ENCODE measurements around the gene RPTOR. TPM values are rescaled to one million over a fixed set of nuclear protein-coding genes. Genes with fewer than 3 reads are reported as not detected.
A peak's percentile ranks its signal among the peaks of the same experiment; 100 is the strongest.
"Not testable (repeated sequence)": the region's sequence is repeated elsewhere in the genome, so short reads cannot be mapped to it uniquely, and the experiment has no call there.

The RPTOR gene
- total RNA-seq, 2 experiments from 2014 or later: 32.4 to 35.4 TPM

DNA sequence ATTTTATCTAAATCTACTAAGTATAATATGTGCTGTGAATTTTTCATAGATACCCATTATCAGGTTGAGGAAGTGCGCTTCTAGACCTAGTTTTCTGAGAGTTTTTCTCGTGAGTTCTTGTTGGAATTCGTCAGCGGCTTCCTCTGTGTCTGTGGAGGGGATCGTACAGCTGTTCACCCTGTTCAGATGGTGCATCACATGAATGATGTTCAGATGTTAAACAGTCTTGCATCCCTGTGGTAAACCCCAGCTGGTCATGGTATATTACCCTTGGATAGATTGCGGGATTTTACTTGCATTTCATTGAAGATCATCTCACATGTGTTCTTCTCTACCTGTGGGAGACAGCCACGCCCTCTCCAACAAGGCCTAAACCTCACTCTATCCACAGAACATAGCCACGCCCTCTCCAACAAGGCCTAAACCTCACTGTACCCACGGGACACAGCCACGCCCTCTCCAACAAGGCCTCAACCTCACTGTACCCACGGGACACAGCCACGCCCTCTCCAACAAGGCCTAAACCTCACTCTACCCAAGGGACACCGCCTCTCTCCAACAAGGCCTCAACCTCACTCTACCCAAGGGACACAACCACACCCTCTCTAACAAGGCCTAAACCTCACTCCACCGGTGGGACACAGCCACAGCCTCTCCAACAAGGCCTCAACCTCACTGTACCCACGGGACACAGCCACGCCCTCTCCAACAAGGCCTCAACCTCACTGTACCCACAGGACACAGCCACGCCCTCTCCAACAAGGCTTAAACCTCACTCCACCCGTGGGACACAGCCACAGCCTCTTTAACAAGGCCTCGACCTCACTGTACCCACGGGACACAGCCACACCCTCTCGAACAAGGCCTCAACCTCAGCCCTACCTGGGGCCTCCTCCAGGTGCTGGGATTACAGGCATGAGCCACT lies 266.8 kb downstream of the RPTOR start:
- intact Hi-C loops (cut with micrococcal nuclease): loop anchor here (1.0 kb wide), 1 partner anchor 22 kb away; no protein-coding TSS in a partner anchor
- peaks cover 17% of the 10 kb centered on the region for H3K9me3 Mint-ChIP-seq
- peaks cover 41% of the 10 kb centered on the region for H3K4me1 Mint-ChIP-seq (ENCODE audit: low read depth)
- peak; percentile 3 for DNase-seq
- H3K27ac Mint-ChIP-seq: peak overlapping the region; percentile 96
- CTCF ChIA-PET: interaction anchor here (0.6 to 2.3 kb wide), 6 partner anchors 19 to 233 kb away, joined by 3 to 7 read pairs (median 4); no protein-coding TSS in a partner anchor
- H3K27me3 Mint-ChIP-seq (ENCODE audit: low read depth): no peaks in the 10 kb centered on the region
- peak overlapping the region; percentile 2 for H3K4me3 Mint-ChIP-seq
- H3K36me3 Mint-ChIP-seq (ENCODE audit: low read depth): peaks cover 27% of the 10 kb centered on the region

DNA sequence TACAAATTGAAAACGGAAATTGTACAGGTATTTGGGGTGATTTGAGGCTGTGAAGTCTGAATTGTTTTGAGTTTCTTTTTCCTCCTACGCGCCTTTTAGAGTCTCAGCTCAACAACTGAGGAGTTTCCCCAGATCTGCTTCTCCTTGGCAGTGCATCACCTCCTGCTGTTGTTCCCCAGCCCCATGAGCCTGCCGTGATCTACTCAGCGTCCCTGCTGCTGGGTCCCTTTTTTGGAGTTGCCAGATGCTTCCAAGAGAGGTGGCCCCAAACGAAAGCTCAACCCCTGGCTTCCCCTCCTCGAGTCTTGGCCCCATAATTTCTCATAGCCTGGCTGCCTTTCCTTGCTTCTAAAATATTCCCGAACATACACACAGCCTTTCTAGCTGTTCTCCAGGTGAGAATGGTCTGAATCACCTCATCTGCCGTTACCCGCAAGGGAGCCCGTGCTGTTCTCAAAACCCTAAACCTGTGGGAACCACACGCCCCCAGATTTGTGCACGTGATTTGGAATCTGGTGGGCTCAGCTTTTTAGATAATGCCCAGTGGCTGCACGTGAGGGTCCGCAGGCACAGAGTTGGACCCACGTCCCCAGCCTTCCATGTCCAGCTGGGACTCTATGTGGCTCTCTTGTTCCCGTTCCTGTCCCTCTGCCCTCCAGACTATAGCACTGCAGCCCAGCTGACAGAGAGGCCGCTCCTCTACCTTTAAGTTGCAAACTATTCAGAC lies 267.9 kb downstream of the RPTOR start:
- peak overlapping the region; percentile 13 for H3K4me3 Mint-ChIP-seq
- H3K27ac Mint-ChIP-seq: peak overlapping the region; percentile 96
- DNase-seq: peak; percentile 64
- intact Hi-C loops (cut with micrococcal nuclease): loop anchor here (1.0 kb wide), 1 partner anchor 21 kb away; no protein-coding TSS in a partner anchor
- H3K27me3 Mint-ChIP-seq (ENCODE audit: low read depth): no peaks in the 10 kb centered on the region
- CTCF ChIA-PET: interaction anchor here (0.6 to 2.3 kb wide), 6 partner anchors 20 to 234 kb away, joined by 3 to 7 read pairs (median 4); no protein-coding TSS in a partner anchor
- peaks cover 48% of the 10 kb centered on the region for H3K4me1 Mint-ChIP-seq (ENCODE audit: low read depth)
- H3K36me3 Mint-ChIP-seq (ENCODE audit: low read depth): peaks cover 19% of the 10 kb centered on the region
- H3K9me3 Mint-ChIP-seq: peaks cover 8% of the 10 kb centered on the region

DNA sequence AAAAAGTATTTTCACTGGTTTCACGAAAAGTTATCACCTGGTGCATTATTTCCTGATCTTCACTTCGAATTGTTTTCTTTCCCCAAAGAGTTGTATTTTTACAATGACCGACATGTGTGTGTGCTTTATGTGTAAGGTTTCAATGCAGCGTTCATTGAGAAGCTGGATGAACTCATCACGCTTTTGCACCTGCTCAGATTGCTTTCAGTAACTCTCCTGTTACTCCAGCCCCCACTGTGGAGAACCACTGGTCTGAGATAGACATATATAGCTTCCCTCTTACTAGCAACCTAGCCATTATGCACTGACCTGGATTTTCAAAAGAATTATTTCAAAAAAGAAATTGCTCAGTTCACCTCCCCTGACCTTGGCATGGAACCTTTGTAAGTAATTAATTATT lies 268.7 kb downstream of the RPTOR start:
- no peaks in the 10 kb centered on the region for H3K27me3 Mint-ChIP-seq (ENCODE audit: low read depth)
- H3K9me3 Mint-ChIP-seq: peaks cover 5% of the 10 kb centered on the region
- intact Hi-C loops (cut with micrococcal nuclease): no loop called here
- CTCF ChIA-PET: interaction anchor here (1.7 to 2.3 kb wide), 2 partner anchors 22 to 86 kb away, joined by 5 to 7 read pairs; no protein-coding TSS in a partner anchor
- peaks cover 56% of the 10 kb centered on the region for H3K4me1 Mint-ChIP-seq (ENCODE audit: low read depth)
- DNase-seq: no peak
- no peak overlapping the region for H3K4me3 Mint-ChIP-seq
- peaks cover 18% of the 10 kb centered on the region for H3K36me3 Mint-ChIP-seq (ENCODE audit: low read depth)
- H3K27ac Mint-ChIP-seq: peak overlapping the region; percentile 33

DNA sequence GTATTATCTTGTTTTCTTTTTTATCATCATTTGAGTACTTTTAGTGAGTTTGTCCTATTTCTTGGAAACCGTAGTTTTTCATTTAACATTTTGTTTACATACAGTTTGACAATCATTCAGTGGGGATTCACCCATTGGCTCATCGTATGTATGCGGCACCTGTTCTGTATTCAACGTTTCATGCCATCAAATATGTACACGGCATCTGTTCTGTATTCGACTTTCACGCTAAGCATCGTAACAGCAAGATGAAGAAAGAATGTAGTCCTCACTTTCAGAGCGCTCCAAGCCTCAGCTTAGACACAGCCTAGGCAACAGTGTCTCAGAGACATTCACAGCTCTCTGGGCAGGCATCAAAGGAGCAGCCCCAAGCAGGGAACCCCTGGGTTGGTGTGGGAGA lies 269.9 kb downstream of the RPTOR start:
- Mint-ChIP-seq H3K27ac (peak overlapping the region; percentile 2), H3K4me3 (no peak overlapping the region), H3K36me3 (ENCODE audit: low read depth) (peaks cover 12% of the 10 kb centered on the region), H3K9me3 (no peaks in the 10 kb centered on the region), H3K4me1 (ENCODE audit: low read depth) (peaks cover 67% of the 10 kb centered on the region), H3K27me3 (ENCODE audit: low read depth) (no peaks in the 10 kb centered on the region)
- DNase-seq: no peak
- CTCF ChIA-PET: no interaction called here
- intact Hi-C loops (cut with micrococcal nuclease): no loop called here

DNA sequence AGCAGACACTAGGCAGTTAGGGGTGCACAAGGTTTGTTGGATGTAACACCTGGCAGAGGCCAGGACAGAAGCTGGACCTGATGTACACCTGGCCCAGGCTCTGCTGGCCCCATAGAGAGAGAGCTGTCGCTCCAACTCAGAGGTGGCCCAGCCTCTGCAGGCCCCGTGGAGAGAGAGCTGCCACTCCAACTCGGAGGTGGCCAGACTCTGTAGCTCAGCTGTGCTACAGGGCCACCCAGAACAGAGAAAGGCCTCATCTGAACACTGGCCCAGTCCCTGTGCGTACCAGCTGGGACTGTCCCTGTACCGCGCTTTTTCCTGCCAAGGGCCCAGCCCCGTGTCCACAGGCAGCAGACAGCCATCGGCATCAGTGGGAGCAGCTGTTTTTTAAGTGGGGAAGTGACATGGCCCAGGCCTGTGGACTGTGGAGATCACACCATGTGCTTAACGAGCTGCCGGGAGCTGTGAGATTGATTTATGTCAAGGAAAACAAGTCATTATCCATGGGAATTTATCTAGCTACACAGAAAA lies 270.6 kb downstream of the RPTOR start:
- intact Hi-C loops (cut with micrococcal nuclease): no loop called here
- peak overlapping the region; percentile 2 for H3K27ac Mint-ChIP-seq
- H3K9me3 Mint-ChIP-seq: no peaks in the 10 kb centered on the region
- no peak for DNase-seq
- H3K4me3 Mint-ChIP-seq: no peak overlapping the region
- H3K36me3 Mint-ChIP-seq (ENCODE audit: low read depth): peaks cover 12% of the 10 kb centered on the region
- H3K4me1 Mint-ChIP-seq (ENCODE audit: low read depth): peaks cover 73% of the 10 kb centered on the region
- CTCF ChIA-PET: no interaction called here
- H3K27me3 Mint-ChIP-seq (ENCODE audit: low read depth): no peaks in the 10 kb centered on the region

DNA sequence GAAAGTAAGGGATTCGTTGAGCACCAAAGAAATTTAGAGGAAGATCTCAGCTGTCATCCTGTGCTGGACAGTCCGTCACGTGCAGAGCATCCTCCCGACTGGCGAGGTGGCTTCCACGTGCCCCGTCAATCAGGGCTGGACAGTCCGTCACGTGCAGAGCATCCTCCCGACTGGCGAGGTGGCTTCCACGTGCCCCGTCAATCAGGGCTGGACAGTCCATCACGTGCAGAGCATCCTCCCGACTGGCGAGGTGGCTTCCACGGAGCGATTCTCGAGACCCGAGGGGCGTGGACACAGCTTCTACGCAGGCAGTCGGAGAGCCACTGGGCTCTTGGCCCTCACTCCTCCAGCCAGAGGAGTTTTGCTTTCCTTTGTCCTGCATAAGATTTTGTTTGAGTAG lies 271.1 kb downstream of the RPTOR start:
- peaks cover 11% of the 10 kb centered on the region for H3K36me3 Mint-ChIP-seq (ENCODE audit: low read depth)
- H3K4me3 Mint-ChIP-seq, CTCF ChIA-PET: not testable (repeated sequence)

DNA sequence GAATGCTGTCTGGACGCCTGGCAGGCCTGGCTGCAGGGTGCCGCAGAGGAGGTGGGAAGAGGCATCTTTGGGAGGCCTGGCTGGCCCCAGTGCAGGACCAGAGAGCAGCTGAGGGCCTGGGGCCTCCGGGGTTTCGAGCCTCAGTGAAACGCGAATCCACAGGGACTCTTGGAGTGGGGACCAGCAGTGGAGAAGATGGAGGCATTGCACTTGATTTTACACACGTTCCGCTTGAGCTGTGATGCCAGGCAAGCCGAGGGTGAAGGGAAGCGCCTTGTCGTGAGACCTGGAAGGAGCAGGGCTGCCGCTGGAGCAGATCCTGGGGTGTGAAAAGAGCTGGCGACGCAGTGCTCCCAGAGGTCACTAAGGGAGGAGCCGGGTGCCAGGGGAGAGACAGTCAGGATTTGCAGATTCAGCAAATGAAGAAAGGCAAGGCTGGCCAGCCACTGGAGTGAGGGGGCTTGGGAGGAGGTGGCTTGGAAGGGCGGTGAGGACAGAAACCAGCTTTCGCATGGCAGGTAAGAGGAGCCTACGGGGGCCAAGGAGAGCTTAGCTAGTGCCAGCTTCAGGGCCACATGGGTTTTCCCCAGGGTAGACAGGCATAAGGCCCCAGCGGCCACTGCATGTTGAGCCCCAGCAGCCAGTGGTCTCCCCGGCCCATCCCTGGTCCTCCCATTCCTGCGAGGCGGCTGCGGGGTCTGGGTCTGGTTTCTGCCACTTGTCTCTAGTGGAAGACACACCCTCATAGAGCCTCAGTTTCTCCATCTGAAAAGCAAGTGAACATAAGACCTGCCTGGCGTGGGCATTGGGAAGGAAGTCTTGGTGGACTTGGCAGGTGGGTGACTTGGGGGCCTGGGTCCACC lies 271.8 kb downstream of the RPTOR start:
- Mint-ChIP-seq H3K36me3 (ENCODE audit: low read depth) (peaks cover 10% of the 10 kb centered on the region), H3K4me3 (no peak overlapping the region), H3K4me1 (ENCODE audit: low read depth) (peaks cover 66% of the 10 kb centered on the region), H3K27me3 (ENCODE audit: low read depth) (no peaks in the 10 kb centered on the region), H3K9me3 (no peaks in the 10 kb centered on the region), H3K27ac (peak overlapping the region; percentile 10)
- DNase-seq: no peak
- intact Hi-C loops (cut with micrococcal nuclease): no loop called here
- CTCF ChIA-PET: interaction anchor here (1.3 kb wide), 1 partner anchor 82 kb away, joined by 4 read pairs; no protein-coding TSS in a partner anchor

More for the DNA sequence above, 271.1 kb downstream of the RPTOR start:
- H3K27ac Mint-ChIP-seq; H3K27me3 Mint-ChIP-seq (ENCODE audit: low read depth); H3K9me3 Mint-ChIP-seq; DNase-seq; intact Hi-C loops (cut with micrococcal nuclease): not testable (repeated sequence)
- peaks cover 74% of the 10 kb centered on the region for H3K4me1 Mint-ChIP-seq (ENCODE audit: low read depth)

DNA sequence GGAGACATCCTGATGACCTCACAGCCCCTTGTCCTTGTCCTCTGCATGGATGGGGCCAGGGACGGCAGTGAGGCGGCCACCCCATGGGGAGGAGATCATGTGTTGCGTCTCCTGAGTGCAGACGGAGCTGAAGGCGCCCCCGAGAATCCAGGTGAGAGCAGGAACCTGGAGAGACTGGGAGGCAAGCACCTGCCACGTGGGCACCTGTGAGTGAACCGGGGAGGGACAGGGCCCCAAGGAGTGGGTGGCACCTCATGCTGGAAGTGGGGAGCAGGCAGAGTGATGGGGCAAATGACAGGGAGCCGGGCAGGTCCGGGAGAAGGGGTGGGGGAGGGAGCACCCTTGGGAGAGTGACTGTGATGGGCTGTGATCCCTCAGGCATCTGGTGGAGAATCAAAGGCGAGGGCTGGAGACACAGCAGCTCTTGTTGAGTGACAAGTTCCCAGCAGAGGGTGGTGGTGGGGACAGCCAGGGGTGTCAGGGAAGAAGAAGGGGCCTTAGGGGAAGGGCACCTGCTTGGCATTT lies 272.7 kb downstream of the RPTOR start:
- Mint-ChIP-seq H3K27me3 (ENCODE audit: low read depth) (no peaks in the 10 kb centered on the region), H3K4me3 (no peak overlapping the region), H3K36me3 (ENCODE audit: low read depth) (peaks cover 11% of the 10 kb centered on the region), H3K27ac (peak overlapping the region; percentile 67), H3K9me3 (no peaks in the 10 kb centered on the region), H3K4me1 (ENCODE audit: low read depth) (peaks cover 57% of the 10 kb centered on the region)
- CTCF ChIA-PET: interaction anchor here (1.3 kb wide), 1 partner anchor 82 kb away, joined by 4 read pairs; no protein-coding TSS in a partner anchor
- intact Hi-C loops (cut with micrococcal nuclease): no loop called here
- peak; percentile 4 for DNase-seq

DNA sequence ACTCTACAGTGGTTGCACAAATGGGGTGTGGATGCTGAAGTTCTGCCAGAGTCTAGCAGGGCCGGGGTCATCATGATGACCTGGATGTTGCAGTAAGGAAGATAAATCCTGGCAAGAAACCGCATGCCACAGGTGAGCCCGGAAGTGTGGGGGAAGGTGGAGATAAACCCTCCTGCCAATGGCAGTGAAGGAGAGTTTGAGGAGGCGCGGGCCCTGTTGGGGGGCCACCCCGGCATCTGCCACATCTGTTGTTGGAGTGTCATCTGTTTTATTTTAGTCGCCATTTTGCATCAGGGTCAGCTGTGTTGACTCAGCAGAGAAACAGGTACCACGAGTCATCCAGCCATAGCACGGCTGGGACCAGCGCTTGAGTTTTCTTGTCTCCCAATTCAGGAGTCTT lies 273.2 kb downstream of the RPTOR start:
- intact Hi-C loops (cut with micrococcal nuclease): no loop called here
- peaks cover 53% of the 10 kb centered on the region for H3K4me1 Mint-ChIP-seq (ENCODE audit: low read depth)
- no peaks in the 10 kb centered on the region for H3K9me3 Mint-ChIP-seq
- peak overlapping the region; percentile 67 for H3K27ac Mint-ChIP-seq
- H3K36me3 Mint-ChIP-seq (ENCODE audit: low read depth): peaks cover 11% of the 10 kb centered on the region
- CTCF ChIA-PET: interaction anchor here (1.3 kb wide), 1 partner anchor 81 kb away, joined by 4 read pairs; no protein-coding TSS in a partner anchor
- peak; percentile 17 for DNase-seq
- no peak overlapping the region for H3K4me3 Mint-ChIP-seq
- H3K27me3 Mint-ChIP-seq (ENCODE audit: low read depth): no peaks in the 10 kb centered on the region

DNA sequence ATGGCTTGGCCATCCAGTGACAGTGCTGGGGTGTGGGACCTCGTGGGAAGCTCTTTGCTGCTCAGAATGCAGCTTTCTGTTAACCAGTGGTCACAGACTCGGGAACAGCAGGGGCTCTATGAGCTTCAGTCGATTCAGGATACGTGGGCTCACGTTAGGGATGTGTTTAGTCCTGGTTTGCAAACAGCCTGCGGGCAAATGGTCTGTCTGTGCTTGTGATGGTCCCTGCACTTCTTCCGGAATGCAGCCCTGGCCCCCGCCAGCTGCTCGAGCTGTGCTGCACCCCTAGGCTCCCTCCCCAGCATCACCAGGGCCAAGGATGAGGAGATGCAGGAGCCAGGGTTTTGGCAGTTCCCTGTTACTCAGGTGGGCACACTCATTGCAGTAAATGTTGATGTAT lies 274.2 kb downstream of the RPTOR start:
- H3K4me1 Mint-ChIP-seq (ENCODE audit: low read depth): peaks cover 44% of the 10 kb centered on the region

More for the DNA sequence above, 274.2 kb downstream of the RPTOR start:
- CTCF ChIA-PET: interaction anchor here (1.6 kb wide), 1 partner anchor 14 kb away, joined by 5 read pairs; no protein-coding TSS in a partner anchor
- no peak for DNase-seq
- no peak overlapping the region for H3K4me3 Mint-ChIP-seq
- H3K27me3 Mint-ChIP-seq (ENCODE audit: low read depth): no peaks in the 10 kb centered on the region
- peaks cover 11% of the 10 kb centered on the region for H3K36me3 Mint-ChIP-seq (ENCODE audit: low read depth)
- H3K9me3 Mint-ChIP-seq: no peaks in the 10 kb centered on the region
- H3K27ac Mint-ChIP-seq: peak overlapping the region; percentile 81
- intact Hi-C loops (cut with micrococcal nuclease): no loop called here

Data from activated naive CD4-positive, alpha-beta T cell treated with anti-CD3 and anti-CD28 coated beads for 36 hours (primary cell).